Panc1 (cell line): Measurements from ENCODE around the gene CCT6A.
"Not testable (repeated sequence)": the region's sequence is repeated elsewhere in the genome, so short reads cannot be mapped to it uniquely, and the experiment has no call there.

ENCODE experiments used
- POLR2AphosphoS5 ChIP-seq: IDR thresholded peaks from 2 replicates; pipeline ENCODE4 v1.6.1; 2012; ENCODE audit warnings: mild to moderate bottlenecking, low read depth, low read length, moderate library complexity
- TCF7L2 ChIP-seq: IDR thresholded peaks from 2 replicates; pipeline ENCODE4 v1.6.1; 2011; ENCODE audit warnings: mild to moderate bottlenecking, low read depth, low read length, inconsistent platforms
- TF ChIP-seq, protein P1 (sequence below): fragments of 450-650 bp; IDR thresholded peaks from 2 replicates; pipeline ENCODE4 v1.5.1; 2017; ENCODE audit warnings: mild to moderate bottlenecking
- TF ChIP-seq, protein P2 (sequence below), 2 experiments: IDR thresholded peaks; 2 replicates each; pipeline ENCODE4 v1.6.1; 2011 to 2012; ENCODE audit warnings: low read depth in 2 of 2, control low read depth in 1 of 2, low read length in 1 of 2, mild to moderate bottlenecking in 1 of 2, moderate library complexity in 1 of 2; ENCODE audit not compliant: insufficient read depth in 1 of 2

DNA sequence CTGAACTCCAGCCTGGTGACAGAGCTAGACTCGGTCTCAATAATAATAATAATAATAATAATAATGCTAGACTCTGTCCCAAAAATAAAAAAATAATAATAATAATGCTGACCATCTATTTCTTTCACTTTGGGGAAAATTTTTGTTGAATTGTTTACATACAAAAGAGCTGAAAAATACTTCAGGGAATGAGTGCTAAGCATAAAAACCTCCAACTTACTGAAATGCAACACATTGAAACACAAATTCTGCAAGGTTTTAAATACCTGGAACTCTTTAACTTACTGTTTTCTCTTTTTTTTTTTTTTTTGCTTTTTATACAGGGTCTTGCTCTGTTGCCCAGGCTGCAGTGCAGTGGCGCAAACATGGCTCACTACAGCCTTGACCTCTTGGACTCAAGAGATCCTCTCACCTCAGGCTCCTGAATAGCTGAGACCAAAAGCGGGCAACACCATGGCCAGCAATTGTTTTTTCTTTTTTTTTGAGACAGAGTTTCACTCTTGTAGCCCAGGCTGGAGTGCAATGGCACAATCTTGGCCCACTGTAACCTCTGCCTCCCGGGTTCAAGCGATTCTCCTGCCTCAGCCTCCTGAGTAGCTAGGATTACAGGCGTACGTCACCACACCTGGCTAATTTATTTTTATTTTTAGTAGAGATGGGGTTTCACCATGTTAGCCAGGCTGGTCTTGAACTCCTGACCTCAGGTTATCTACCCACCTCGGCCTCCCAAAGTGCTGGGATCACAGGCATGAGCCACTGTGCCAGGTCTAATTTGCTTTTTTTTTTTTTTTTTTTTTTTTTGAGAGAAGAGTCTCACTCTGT is 46.8 kb downstream of the CCT6A start:
- not testable (repeated sequence) for TF ChIP-seq POLR2AphosphoS5, TCF7L2
- TF ChIP-seq, protein P1, sequence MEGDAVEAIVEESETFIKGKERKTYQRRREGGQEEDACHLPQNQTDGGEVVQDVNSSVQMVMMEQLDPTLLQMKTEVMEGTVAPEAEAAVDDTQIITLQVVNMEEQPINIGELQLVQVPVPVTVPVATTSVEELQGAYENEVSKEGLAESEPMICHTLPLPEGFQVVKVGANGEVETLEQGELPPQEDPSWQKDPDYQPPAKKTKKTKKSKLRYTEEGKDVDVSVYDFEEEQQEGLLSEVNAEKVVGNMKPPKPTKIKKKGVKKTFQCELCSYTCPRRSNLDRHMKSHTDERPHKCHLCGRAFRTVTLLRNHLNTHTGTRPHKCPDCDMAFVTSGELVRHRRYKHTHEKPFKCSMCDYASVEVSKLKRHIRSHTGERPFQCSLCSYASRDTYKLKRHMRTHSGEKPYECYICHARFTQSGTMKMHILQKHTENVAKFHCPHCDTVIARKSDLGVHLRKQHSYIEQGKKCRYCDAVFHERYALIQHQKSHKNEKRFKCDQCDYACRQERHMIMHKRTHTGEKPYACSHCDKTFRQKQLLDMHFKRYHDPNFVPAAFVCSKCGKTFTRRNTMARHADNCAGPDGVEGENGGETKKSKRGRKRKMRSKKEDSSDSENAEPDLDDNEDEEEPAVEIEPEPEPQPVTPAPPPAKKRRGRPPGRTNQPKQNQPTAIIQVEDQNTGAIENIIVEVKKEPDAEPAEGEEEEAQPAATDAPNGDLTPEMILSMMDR = not testable (repeated sequence)
- TF ChIP-seq, protein P2, sequence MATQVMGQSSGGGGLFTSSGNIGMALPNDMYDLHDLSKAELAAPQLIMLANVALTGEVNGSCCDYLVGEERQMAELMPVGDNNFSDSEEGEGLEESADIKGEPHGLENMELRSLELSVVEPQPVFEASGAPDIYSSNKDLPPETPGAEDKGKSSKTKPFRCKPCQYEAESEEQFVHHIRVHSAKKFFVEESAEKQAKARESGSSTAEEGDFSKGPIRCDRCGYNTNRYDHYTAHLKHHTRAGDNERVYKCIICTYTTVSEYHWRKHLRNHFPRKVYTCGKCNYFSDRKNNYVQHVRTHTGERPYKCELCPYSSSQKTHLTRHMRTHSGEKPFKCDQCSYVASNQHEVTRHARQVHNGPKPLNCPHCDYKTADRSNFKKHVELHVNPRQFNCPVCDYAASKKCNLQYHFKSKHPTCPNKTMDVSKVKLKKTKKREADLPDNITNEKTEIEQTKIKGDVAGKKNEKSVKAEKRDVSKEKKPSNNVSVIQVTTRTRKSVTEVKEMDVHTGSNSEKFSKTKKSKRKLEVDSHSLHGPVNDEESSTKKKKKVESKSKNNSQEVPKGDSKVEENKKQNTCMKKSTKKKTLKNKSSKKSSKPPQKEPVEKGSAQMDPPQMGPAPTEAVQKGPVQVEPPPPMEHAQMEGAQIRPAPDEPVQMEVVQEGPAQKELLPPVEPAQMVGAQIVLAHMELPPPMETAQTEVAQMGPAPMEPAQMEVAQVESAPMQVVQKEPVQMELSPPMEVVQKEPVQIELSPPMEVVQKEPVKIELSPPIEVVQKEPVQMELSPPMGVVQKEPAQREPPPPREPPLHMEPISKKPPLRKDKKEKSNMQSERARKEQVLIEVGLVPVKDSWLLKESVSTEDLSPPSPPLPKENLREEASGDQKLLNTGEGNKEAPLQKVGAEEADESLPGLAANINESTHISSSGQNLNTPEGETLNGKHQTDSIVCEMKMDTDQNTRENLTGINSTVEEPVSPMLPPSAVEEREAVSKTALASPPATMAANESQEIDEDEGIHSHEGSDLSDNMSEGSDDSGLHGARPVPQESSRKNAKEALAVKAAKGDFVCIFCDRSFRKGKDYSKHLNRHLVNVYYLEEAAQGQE (IDR thresholded peaks at IDR 0.05; ENCODE audit: insufficient read depth in 1 of 2, low read depth in 2 of 2, low read length in 1 of 2) = not testable (repeated sequence)
